ENCODE data around the gene VEZT.
A peak's percentile ranks its signal among the peaks of the same experiment; 100 is the strongest.

DNA sequence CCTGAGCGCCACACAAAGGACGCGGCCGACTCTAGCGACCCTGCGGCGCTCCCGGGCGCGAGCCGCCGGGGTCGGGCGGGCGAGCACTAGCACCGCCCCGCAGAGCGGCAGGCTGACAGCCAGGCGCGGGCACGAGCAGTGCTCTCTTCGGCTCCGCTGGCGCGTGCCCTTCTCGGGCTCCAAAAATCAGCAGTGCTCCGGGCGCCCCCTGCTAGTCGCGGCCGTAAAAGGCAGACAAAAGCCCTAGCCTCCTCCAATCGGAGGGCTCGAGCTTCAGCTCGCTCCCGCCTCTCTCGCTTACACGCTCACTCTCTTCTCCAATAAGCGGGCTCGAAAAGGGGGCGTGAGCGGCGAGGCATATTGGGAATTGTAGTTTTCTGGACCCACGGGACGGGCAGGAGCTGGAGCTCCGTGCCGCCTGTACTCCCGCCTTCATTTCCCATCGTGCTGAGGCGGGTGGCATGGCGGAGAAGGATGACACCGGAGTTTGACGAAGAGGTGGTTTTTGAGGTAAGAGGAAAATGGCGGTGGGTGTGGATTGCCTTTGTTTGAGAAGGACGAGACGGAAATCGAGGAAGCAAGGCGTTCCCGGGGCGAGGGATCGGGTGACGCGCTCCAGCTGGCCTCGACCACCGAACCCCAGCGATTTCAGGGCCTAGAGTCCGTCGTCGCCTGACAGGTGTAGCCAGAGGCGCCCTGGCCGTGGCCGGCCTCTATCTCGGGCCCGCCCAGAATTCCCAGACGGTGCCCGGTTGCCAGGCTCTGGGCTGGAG lies at the start of gene VEZT, which contains the start of gene FGD6:
- TF ChIP-seq, protein P1, sequence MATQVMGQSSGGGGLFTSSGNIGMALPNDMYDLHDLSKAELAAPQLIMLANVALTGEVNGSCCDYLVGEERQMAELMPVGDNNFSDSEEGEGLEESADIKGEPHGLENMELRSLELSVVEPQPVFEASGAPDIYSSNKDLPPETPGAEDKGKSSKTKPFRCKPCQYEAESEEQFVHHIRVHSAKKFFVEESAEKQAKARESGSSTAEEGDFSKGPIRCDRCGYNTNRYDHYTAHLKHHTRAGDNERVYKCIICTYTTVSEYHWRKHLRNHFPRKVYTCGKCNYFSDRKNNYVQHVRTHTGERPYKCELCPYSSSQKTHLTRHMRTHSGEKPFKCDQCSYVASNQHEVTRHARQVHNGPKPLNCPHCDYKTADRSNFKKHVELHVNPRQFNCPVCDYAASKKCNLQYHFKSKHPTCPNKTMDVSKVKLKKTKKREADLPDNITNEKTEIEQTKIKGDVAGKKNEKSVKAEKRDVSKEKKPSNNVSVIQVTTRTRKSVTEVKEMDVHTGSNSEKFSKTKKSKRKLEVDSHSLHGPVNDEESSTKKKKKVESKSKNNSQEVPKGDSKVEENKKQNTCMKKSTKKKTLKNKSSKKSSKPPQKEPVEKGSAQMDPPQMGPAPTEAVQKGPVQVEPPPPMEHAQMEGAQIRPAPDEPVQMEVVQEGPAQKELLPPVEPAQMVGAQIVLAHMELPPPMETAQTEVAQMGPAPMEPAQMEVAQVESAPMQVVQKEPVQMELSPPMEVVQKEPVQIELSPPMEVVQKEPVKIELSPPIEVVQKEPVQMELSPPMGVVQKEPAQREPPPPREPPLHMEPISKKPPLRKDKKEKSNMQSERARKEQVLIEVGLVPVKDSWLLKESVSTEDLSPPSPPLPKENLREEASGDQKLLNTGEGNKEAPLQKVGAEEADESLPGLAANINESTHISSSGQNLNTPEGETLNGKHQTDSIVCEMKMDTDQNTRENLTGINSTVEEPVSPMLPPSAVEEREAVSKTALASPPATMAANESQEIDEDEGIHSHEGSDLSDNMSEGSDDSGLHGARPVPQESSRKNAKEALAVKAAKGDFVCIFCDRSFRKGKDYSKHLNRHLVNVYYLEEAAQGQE (IDR thresholded peaks at IDR 0.05; ENCODE audit: insufficient read depth in 1 of 2, low read depth in 2 of 2, low read length in 2 of 2): peak in 1 of 2 experiments; percentile 47; a peak in 2 of 4 replicates
- peak; percentile 69; the same call in 1 of the 2 replicates for TF ChIP-seq POLR2AphosphoS5 (IDR thresholded peaks at IDR 0.05; ENCODE audit: low read depth, low read length)

Measured in PFSK-1 (cell line).